GM12874 (cell line): ENCODE results near the gene S1PR4.

Source experiments
- CTCF ChIP-seq: IDR thresholded peaks from 2 replicates; pipeline ENCODE4 v1.5.1; 2011; ENCODE audit warnings: low read depth, mild to moderate bottlenecking, control low read depth, low read length, moderate library complexity; ENCODE audit not compliant: insufficient read depth

S1PR4 gene

GRCh38 chr19:3178377-3178972, at the start of gene S1PR4:
Gene S1PR4 (plus strand): TSS chr19:3178769. CDS start chr19:3178793, 24 bp downstream.
- TF ChIP-seq CTCF = peak; percentile 26; the same call in 1 of the 2 replicates

- no peak for TF ChIP-seq CTCF
Measured at GRCh38 chr19:3129112-3129511, 49.5 kb upstream of the S1PR4 start.

- no peak for TF ChIP-seq CTCF
Measured at GRCh38 chr19:3131168-3131567, 47.4 kb upstream of the S1PR4 start.

- no peak for TF ChIP-seq CTCF
Measured at GRCh38 chr19:3132971-3133792, 45.4 kb upstream of the S1PR4 start.

- TF ChIP-seq CTCF = no peak
Measured at GRCh38 chr19:3133793-3134116, 44.8 kb upstream of the S1PR4 start.

- no peak for TF ChIP-seq CTCF
Measured at GRCh38 chr19:3135961-3136683, 42.4 kb upstream of the S1PR4 start, which contains the start of gene GNA15. Gene GNA15 (plus strand): TSS chr19:3136033. CDS start chr19:3136451, 418 bp downstream.

GRCh38 chr19:3136684-3137055, 41.9 kb upstream of the S1PR4 start:
- TF ChIP-seq CTCF = no peak
